BLaER1 (cell line): ENCODE data around the gene OXER1.
A peak's percentile ranks its signal among the peaks of the same experiment; 100 is the strongest.

Experiments
- H3K27ac ChIP-seq: shearing (Covaris generic); formaldehyde crosslinking; 2 replicates; pipeline ENCODE4 v1.8.1; 2022
- H3K27me3 ChIP-seq: shearing (Covaris generic); formaldehyde crosslinking; 2 replicates; pipeline ENCODE4 v1.8.1; 2022
- H3K36me3 ChIP-seq: shearing (Covaris generic); formaldehyde crosslinking; 2 replicates; pipeline ENCODE4 v1.8.1; 2022
- H3K4me1 ChIP-seq: shearing (Covaris generic); formaldehyde crosslinking; 2 replicates; pipeline ENCODE4 v1.8.1; 2022
- H3K4me2 ChIP-seq: shearing (Covaris generic); formaldehyde crosslinking; 2 replicates; pipeline ENCODE4 v1.8.1; 2022
- H3K4me3 ChIP-seq: shearing (Covaris generic); formaldehyde crosslinking; 2 replicates; pipeline ENCODE4 v1.8.1; 2022
- H3K9ac ChIP-seq: shearing (Covaris generic); formaldehyde crosslinking; 2 replicates; pipeline ENCODE4 v1.8.1; 2022
- H3K9me3 ChIP-seq: shearing (Covaris generic); formaldehyde crosslinking; 2 replicates; pipeline ENCODE4 v1.8.1; 2022
- H4K20me1 ChIP-seq: shearing (Covaris generic); formaldehyde crosslinking; 2 replicates; pipeline ENCODE4 v1.8.1; 2022
- Cebpa-rat ChIP-seq: shearing (Covaris generic); IDR thresholded peaks from 2 replicates; pipeline ENCODE4 v1.8.1; 2022

OXER1 gene

DNA sequence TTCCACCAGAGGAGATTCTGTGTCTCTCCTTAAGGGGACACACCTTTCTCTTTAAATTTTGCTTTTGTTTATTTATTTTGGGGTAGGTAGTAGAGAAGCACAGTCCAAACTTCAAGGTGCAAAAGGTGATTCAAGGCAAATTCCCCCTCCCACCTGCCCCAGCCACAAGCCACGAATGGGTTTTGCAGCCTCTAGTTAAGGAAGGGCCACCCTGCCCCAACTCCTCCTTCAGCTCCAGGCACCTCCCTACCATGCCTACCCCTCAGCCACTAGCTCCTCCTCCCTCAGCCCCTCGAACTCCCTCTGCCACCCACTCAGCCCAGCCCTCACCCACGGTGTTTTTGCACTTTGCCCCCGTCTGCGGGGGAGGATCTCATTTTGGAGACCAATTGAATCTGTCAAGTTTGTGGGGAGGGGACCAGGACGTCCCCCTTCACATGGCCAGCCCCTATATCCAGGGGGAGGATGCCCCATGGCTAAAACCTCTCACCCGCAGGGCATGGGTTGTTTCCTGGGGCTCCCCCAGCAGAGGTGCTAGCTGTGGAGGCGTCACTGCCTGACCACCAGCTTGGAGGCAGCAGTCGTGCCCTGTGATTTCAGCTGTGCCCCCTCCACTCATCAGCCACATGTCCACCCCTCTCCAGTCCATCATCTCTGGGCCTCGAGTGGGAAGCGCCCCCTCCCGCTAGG, 24.0 kb upstream of the OXER1 start:
- no peak overlapping the region for H3K4me2 ChIP-seq
- H4K20me1 ChIP-seq, result no peaks in the 10 kb centered on the region
- H3K27me3 ChIP-seq, result peaks cover 30% of the 10 kb centered on the region
- peaks cover 14% of the 10 kb centered on the region for H3K4me1 ChIP-seq
- no peak for TF ChIP-seq Cebpa-rat
- H3K9me3 ChIP-seq, result peaks cover 12% of the 10 kb centered on the region; the same call in 1 of the 2 replicates
- no peak overlapping the region for H3K27ac ChIP-seq
- H3K4me3 ChIP-seq, result no peak overlapping the region
- H3K9ac ChIP-seq, result no peak overlapping the region
- no peaks in the 10 kb centered on the region for H3K36me3 ChIP-seq

- Histone ChIP-seq H3K4me1 (peaks cover 9% of the 10 kb centered on the region), H3K9ac (no peak overlapping the region), H3K27me3 (peaks cover 25% of the 10 kb centered on the region), H3K4me3 (no peak overlapping the region), H3K27ac (no peak overlapping the region), H3K9me3 (peaks cover 10% of the 10 kb centered on the region; the same call in 1 of the 2 replicates), H3K36me3 (no peaks in the 10 kb centered on the region), H3K4me2 (no peak overlapping the region), H4K20me1 (no peaks in the 10 kb centered on the region)
- TF ChIP-seq Cebpa-rat, result no peak
Measured at GRCh38 chr2:42787424-42787787, 23.5 kb upstream of the OXER1 start.

DNA sequence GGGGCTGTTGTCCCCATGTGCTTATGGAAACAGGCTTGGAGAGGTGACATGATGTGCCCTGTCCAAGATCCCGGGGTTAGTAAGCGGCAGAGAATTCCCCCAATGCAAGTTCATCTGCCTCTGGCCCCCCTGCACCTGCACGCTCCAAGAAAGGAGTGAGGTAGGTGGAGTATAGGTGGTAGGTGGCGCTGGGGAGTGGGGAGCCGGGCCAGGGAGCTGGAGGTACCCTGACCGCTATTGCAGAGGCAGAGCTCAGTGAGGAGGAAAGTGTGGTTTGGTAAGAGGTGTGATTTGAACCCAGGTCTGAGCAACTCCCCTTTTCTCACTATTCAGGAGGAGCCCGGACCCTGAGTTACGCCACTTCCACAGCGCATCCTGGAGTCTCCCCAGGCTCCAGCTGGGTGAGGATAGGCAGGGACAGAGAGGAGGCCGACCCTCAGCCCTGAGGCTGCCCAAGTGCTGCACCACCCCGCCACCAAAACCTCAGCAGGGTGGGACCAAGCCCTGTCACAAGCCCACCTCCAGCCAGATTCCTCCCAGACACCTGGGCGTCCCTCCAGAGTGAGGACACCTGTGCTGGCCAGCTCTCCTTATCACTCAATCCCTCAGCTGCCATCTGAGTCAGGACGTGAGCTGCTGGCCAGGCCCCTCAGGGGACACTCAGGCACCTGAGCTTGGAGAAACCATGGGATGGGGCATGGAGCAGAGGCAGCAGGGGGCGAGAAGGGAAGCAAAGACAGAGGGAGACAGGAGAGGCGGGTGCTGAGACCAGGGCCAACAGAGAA, 22.8 kb upstream of the OXER1 start:
- H3K27me3 ChIP-seq, result peaks cover 19% of the 10 kb centered on the region
- TF ChIP-seq Cebpa-rat, result no peak
- no peak overlapping the region for H3K4me3 ChIP-seq
- peaks cover 8% of the 10 kb centered on the region; the same call in 1 of the 2 replicates for H3K9me3 ChIP-seq
- no peak overlapping the region for H3K27ac ChIP-seq
- no peak overlapping the region for H3K4me2 ChIP-seq
- no peak overlapping the region for H3K9ac ChIP-seq
- no peaks in the 10 kb centered on the region for H3K36me3 ChIP-seq
- H3K4me1 ChIP-seq, result peaks cover 3% of the 10 kb centered on the region; the same call in 1 of the 2 replicates
- H4K20me1 ChIP-seq, result no peaks in the 10 kb centered on the region

- Histone ChIP-seq H3K9ac (no peak overlapping the region), H3K36me3 (no peaks in the 10 kb centered on the region), H3K27ac (no peak overlapping the region), H3K27me3 (no peaks in the 10 kb centered on the region), H3K4me1 (no peaks in the 10 kb centered on the region), H4K20me1 (no peaks in the 10 kb centered on the region), H3K9me3 (peaks cover 21% of the 10 kb centered on the region), H3K4me2 (no peak overlapping the region), H3K4me3 (no peak overlapping the region)
- TF ChIP-seq Cebpa-rat, result no peak
Measured at GRCh38 chr2:42784204-42784880, 20.4 kb upstream of the OXER1 start.

- no peak overlapping the region for H3K4me3 ChIP-seq
- H4K20me1 ChIP-seq, result no peaks in the 10 kb centered on the region
- H3K4me2 ChIP-seq, result no peak overlapping the region
- peaks cover 5% of the 10 kb centered on the region; the same call in 1 of the 2 replicates for H3K36me3 ChIP-seq
- no peak overlapping the region for H3K27ac ChIP-seq
- TF ChIP-seq Cebpa-rat, result no peak
- H3K9me3 ChIP-seq, result peaks cover 29% of the 10 kb centered on the region
- no peaks in the 10 kb centered on the region for H3K4me1 ChIP-seq
- H3K9ac ChIP-seq, result no peak overlapping the region
- no peaks in the 10 kb centered on the region for H3K27me3 ChIP-seq
Measured at GRCh38 chr2:42783511-42783910, 19.6 kb upstream of the OXER1 start.

- no peak overlapping the region for H3K4me3 ChIP-seq
- TF ChIP-seq Cebpa-rat, result no peak
- H4K20me1 ChIP-seq, result no peaks in the 10 kb centered on the region
- peaks cover 7% of the 10 kb centered on the region for H3K4me1 ChIP-seq
- peaks cover 47% of the 10 kb centered on the region for H3K9me3 ChIP-seq
- no peak overlapping the region for H3K4me2 ChIP-seq
- no peak overlapping the region for H3K9ac ChIP-seq
- H3K27ac ChIP-seq, result no peak overlapping the region
- no peaks in the 10 kb centered on the region for H3K27me3 ChIP-seq
- peaks cover 9% of the 10 kb centered on the region; the same call in 1 of the 2 replicates for H3K36me3 ChIP-seq
Measured at GRCh38 chr2:42781181-42781580, 17.2 kb upstream of the OXER1 start.

- TF ChIP-seq Cebpa-rat, result no peak
- Histone ChIP-seq H3K4me2 (no peak overlapping the region), H3K9me3 (peaks cover 47% of the 10 kb centered on the region), H3K4me1 (peaks cover 27% of the 10 kb centered on the region), H4K20me1 (no peaks in the 10 kb centered on the region), H3K4me3 (no peak overlapping the region), H3K9ac (no peak overlapping the region), H3K27ac (no peak overlapping the region), H3K27me3 (no peaks in the 10 kb centered on the region), H3K36me3 (peaks cover 9% of the 10 kb centered on the region; the same call in 1 of the 2 replicates)
Measured at GRCh38 chr2:42777883-42778805, 14.2 kb upstream of the OXER1 start.

GRCh38 chr2:42775810-42776209, 11.9 kb upstream of the OXER1 start:
- H3K4me2 ChIP-seq, result peak overlapping the region; percentile 63
- H3K9me3 ChIP-seq, result peaks cover 38% of the 10 kb centered on the region
- no peak overlapping the region for H3K4me3 ChIP-seq
- H3K36me3 ChIP-seq, result peaks cover 9% of the 10 kb centered on the region; the same call in 1 of the 2 replicates
- peaks cover 27% of the 10 kb centered on the region for H3K4me1 ChIP-seq
- peak overlapping the region; percentile 62 for H3K27ac ChIP-seq
- H3K27me3 ChIP-seq, result no peaks in the 10 kb centered on the region
- H3K9ac ChIP-seq, result 0 out of 2 replicates have a peak overlapping the region, but pooled peaks have one; percentile 24
- TF ChIP-seq Cebpa-rat, result no peak
- H4K20me1 ChIP-seq, result no peaks in the 10 kb centered on the region

DNA sequence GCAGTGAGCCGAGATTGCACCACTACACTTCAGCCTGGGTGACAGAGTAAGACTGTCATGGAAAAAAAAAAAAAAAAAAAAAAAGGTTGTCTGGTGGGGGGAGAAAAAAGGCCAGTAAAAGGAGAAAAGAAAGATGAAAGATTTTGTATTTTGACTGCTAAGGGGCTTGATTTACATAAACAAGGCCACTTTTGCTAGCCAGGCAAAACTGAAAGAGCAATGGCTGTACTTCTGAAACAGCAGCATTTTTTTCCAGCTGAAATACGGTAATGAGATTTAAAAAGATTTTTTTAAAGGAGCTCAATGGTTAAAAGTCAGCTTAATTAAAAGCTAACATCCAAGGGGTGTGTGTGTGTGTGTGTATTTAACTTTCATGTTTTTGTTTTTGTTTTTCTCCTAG, 11.3 kb upstream of the OXER1 start:
- Histone ChIP-seq H3K27me3 (no peaks in the 10 kb centered on the region), H3K9me3 (peaks cover 32% of the 10 kb centered on the region), H3K27ac (peak overlapping the region; percentile 62), H3K4me3 (no peak overlapping the region), H3K4me2 (peak overlapping the region; percentile 63), H3K9ac (0 out of 2 replicates have a peak overlapping the region, but pooled peaks have one; percentile 24), H3K36me3 (peaks cover 9% of the 10 kb centered on the region; the same call in 1 of the 2 replicates), H4K20me1 (no peaks in the 10 kb centered on the region), H3K4me1 (peaks cover 27% of the 10 kb centered on the region)
- no peak for TF ChIP-seq Cebpa-rat
